HepG2 (cell line): Measurements from ENCODE around the gene PLLP. TPM values are rescaled to one million over a fixed set of nuclear protein-coding genes. Genes with fewer than 3 reads are reported as not detected.

ENCODE experiments used
- ARNTL ChIP-seq: sonication (generic); formaldehyde crosslinking; IDR thresholded peaks from 2 replicates; pipeline ENCODE4 v1.4.0; 2020; ENCODE audit warnings: mild to moderate bottlenecking, missing genetic modification reagents
- CREB1 ChIP-seq, 2 experiments: fragments of 450-650 bp in 1 of 2; IDR thresholded peaks; 2 replicates each; pipeline ENCODE4 v1.6.1; 2016 to 2017; ENCODE audit warnings: control low read depth in 1 of 2, mild to moderate bottlenecking in 1 of 2, missing compliant biosample characterization in 1 of 2, missing genetic modification characterization in 1 of 2
- DNMT1 ChIP-seq: sonication (generic); formaldehyde crosslinking; IDR thresholded peaks from 2 replicates; pipeline ENCODE4 v1.5.1; 2020; ENCODE audit warnings: mild to moderate bottlenecking, missing genetic modification reagents
- DNMT3B ChIP-seq: conservative IDR thresholded peaks from 2 replicates; pipeline ENCODE4 v1.6.1; 2016; ENCODE audit warnings: missing biosample characterization, control low read depth
- GATAD2A ChIP-seq: IDR thresholded peaks from 2 replicates; pipeline ENCODE4 v1.6.1; 2016
- HMG20B ChIP-seq: conservative IDR thresholded peaks from 2 replicates; pipeline ENCODE4 v1.6.1; 2016; ENCODE audit warnings: missing genetic modification reagents, missing compliant biosample characterization
- NFYB ChIP-seq: sonication (generic); formaldehyde crosslinking; IDR thresholded peaks from 2 replicates; pipeline ENCODE4 v1.4.0; 2020; ENCODE audit warnings: missing genetic modification reagents
- PPARG ChIP-seq: conservative IDR thresholded peaks from 2 replicates; pipeline ENCODE4 v1.6.1; 2016; ENCODE audit warnings: missing biosample characterization, missing genetic modification reagents
- SP1 ChIP-seq, 2 experiments: fragments of 450-650 bp in 1 of 2; sonication (generic) in 1 of 2; formaldehyde crosslinking in 1 of 2; IDR thresholded peaks; 2 replicates each; pipeline versions ENCODE4 v1.4.0 to v1.6.1; 2016 to 2020; ENCODE audit warnings: missing genetic modification reagents in 1 of 2
- ZBTB3 ChIP-seq: sonication (generic); formaldehyde crosslinking; IDR thresholded peaks from 2 replicates; pipeline ENCODE4 v1.4.0; 2020; ENCODE audit warnings: low read depth, mild to moderate bottlenecking, moderate library complexity, missing genetic modification reagents, borderline replicate concordance
- ZNF136 ChIP-seq: sonication (generic); formaldehyde crosslinking; IDR thresholded peaks from 2 replicates; pipeline ENCODE4 v1.8.1; 2022; ENCODE audit warnings: low read depth, mild to moderate bottlenecking, moderate library complexity, missing genetic modification reagents
- ZNF333 ChIP-seq: sonication (generic); formaldehyde crosslinking; IDR thresholded peaks from 2 replicates; pipeline ENCODE4 v1.4.0; 2020; ENCODE audit warnings: mild to moderate bottlenecking, missing genetic modification reagents, borderline replicate concordance
- ZNF761 ChIP-seq: sonication (generic); formaldehyde crosslinking; conservative IDR thresholded peaks from 2 replicates; pipeline ENCODE4 v1.4.0; 2020; ENCODE audit warnings: mild to moderate bottlenecking, missing genetic modification reagents
- ZNF782 ChIP-seq: sonication (generic); formaldehyde crosslinking; IDR thresholded peaks from 2 replicates; pipeline ENCODE4 v1.4.0; 2020; ENCODE audit warnings: missing genetic modification reagents, mild to moderate bottlenecking, borderline replicate concordance
- ZNF790 ChIP-seq: sonication (generic); formaldehyde crosslinking; IDR thresholded peaks from 2 replicates; pipeline ENCODE4 v1.8.0; 2022; ENCODE audit warnings: missing genetic modification reagents, mild to moderate bottlenecking, borderline replicate concordance
- polyA plus RNA-seq, 8 experiments: library from polyadenylated mRNA; depleted of rRNA in 3 of 8; stranded (reverse) in 7 of 8; unstranded in 1 of 8; fragments of >200 nt; fragmentation: Illumina TruSeq in 4 of 8; extraction: Trizol in 4 of 8; gene quantifications; 2 replicates each; pipeline versions ENCODE4 v1.2.1 to v1.2.3, GENCODE V29; 2011 to 2016; ENCODE audit warnings: low read depth in 4 of 8, missing spikeins in 1 of 8, mixed read lengths in 1 of 8; ENCODE audit not compliant: insufficient read depth in 1 of 8
- total RNA-seq, 5 experiments: library from RNA; depleted of rRNA; stranded (reverse); fragments of >200 nt; fragmentation: Illumina TruSeq; extraction: Trizol; gene quantifications; 2 replicates each; pipeline ENCODE4 v1.2.3, GENCODE V29; 2016; ENCODE audit warnings: low read depth in 1 of 5
- TF ChIP-seq, protein P1 (sequence below): sonication (generic); formaldehyde crosslinking; IDR thresholded peaks from 2 replicates; pipeline ENCODE4 v1.5.0; 2020; ENCODE audit warnings: missing genetic modification reagents
- TF ChIP-seq, protein P2 (sequence below): sonication (generic); formaldehyde crosslinking; IDR thresholded peaks from 2 replicates; pipeline ENCODE4 v1.4.0; 2020; ENCODE audit warnings: missing genetic modification reagents
- TF ChIP-seq, protein P3 (sequence below): sonication (generic); formaldehyde crosslinking; conservative IDR thresholded peaks from 2 replicates; pipeline ENCODE4 v1.4.0; 2020; ENCODE audit warnings: missing genetic modification reagents
- TF ChIP-seq, protein P4 (sequence below): sonication (generic); formaldehyde crosslinking; IDR thresholded peaks from 2 replicates; pipeline ENCODE4 v1.4.0; 2020; ENCODE audit warnings: mild to moderate bottlenecking, missing genetic modification reagents
- TF ChIP-seq, protein P5 (sequence below): sonication (generic); formaldehyde crosslinking; IDR thresholded peaks from 2 replicates; pipeline ENCODE4 v1.4.0; 2020; ENCODE audit warnings: mild to moderate bottlenecking, missing genetic modification reagents
- TF ChIP-seq, protein P6 (sequence below): sonication (generic); formaldehyde crosslinking; IDR thresholded peaks from 2 replicates; pipeline ENCODE4 v1.8.0; 2022; ENCODE audit warnings: mild to moderate bottlenecking, missing genetic modification reagents, moderate library complexity

The PLLP gene
- total and polyA plus RNA-seq, 2 of the 13 experiments (the other 11 are each of a cell fraction or from before 2014, with no cell fraction given), result 60.6 to 127 TPM

DNA sequence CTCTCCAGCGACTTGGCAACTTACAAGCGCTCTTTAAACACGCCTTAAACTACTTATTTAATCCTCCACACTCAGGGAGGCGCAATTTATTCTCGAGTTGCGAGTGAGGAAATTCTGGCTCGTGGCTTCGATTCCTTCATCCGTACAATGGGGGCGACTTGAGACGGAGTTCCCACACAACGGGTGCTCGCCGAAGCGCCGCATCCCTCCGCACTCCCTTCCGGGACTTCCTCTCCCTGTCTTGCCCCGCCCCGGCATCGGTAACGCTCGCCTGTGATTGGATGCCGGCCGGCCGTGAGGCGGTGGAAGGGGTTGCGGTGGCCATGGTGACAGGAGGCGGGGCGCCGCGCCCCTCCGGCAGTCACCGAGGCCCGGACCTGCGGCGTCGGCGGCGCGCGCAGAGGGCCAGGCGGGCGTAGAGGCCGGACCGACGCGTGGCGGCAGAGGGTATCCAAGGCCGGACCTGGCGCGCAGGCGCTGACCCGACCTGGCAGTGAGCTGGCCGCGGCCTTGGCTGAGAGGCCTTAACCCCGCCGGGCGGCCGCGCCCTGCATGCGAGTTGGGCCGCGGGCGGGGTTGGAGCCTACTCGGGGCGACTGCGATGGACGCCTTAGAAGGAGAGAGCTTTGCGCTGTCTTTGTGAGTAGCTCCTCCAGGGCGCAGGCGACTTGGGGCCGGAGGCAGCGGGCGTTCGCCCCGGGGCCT, 39.6 kb downstream of the PLLP start, which contains the start of gene ARL2BP (continued):
- TF ChIP-seq ZNF333 (CRISPR knock-in tag), result no peak; the same call in 1 of the 2 replicates
- TF ChIP-seq ZNF761, result 0 out of 2 replicates have a peak, but pooled peaks have one; percentile 60
- TF ChIP-seq CREB1 (IDR thresholded peaks at IDR 0.05), result peak; percentile 44
- no peak for TF ChIP-seq CREB1 (CRISPR knock-in tag; IDR thresholded peaks at IDR 0.05)
- TF ChIP-seq, protein P1, sequence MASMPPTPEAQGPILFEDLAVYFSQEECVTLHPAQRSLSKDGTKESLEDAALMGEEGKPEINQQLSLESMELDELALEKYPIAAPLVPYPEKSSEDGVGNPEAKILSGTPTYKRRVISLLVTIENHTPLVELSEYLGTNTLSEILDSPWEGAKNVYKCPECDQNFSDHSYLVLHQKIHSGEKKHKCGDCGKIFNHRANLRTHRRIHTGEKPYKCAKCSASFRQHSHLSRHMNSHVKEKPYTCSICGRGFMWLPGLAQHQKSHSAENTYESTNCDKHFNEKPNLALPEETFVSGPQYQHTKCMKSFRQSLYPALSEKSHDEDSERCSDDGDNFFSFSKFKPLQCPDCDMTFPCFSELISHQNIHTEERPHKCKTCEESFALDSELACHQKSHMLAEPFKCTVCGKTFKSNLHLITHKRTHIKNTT (CRISPR knock-in tag), result no peak
- TF ChIP-seq DNMT3B (CRISPR knock-in tag), result peak; percentile 16; the same call in 1 of the 2 replicates
- no peak; the same call in 1 of the 2 replicates for TF ChIP-seq HMG20B (CRISPR knock-in tag)
- TF ChIP-seq ZNF790, result no peak
- 0 out of 2 replicates have a peak, but pooled peaks have one; percentile 26 for TF ChIP-seq GATAD2A (CRISPR knock-in tag)
- 0 out of 2 replicates have a peak, but pooled peaks have one; percentile 25 for TF ChIP-seq ZNF136 (CRISPR knock-in tag)
- TF ChIP-seq, protein P2, sequence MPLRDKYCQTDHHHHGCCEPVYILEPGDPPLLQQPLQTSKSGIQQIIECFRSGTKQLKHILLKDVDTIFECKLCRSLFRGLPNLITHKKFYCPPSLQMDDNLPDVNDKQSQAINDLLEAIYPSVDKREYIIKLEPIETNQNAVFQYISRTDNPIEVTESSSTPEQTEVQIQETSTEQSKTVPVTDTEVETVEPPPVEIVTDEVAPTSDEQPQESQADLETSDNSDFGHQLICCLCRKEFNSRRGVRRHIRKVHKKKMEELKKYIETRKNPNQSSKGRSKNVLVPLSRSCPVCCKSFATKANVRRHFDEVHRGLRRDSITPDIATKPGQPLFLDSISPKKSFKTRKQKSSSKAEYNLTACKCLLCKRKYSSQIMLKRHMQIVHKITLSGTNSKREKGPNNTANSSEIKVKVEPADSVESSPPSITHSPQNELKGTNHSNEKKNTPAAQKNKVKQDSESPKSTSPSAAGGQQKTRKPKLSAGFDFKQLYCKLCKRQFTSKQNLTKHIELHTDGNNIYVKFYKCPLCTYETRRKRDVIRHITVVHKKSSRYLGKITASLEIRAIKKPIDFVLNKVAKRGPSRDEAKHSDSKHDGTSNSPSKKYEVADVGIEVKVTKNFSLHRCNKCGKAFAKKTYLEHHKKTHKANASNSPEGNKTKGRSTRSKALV, result peak; percentile 82
- no peak for TF ChIP-seq DNMT1 (CRISPR knock-in tag)
- TF ChIP-seq, protein P3, sequence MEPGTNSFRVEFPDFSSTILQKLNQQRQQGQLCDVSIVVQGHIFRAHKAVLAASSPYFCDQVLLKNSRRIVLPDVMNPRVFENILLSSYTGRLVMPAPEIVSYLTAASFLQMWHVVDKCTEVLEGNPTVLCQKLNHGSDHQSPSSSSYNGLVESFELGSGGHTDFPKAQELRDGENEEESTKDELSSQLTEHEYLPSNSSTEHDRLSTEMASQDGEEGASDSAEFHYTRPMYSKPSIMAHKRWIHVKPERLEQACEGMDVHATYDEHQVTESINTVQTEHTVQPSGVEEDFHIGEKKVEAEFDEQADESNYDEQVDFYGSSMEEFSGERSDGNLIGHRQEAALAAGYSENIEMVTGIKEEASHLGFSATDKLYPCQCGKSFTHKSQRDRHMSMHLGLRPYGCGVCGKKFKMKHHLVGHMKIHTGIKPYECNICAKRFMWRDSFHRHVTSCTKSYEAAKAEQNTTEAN (CRISPR knock-in tag), result 0 out of 2 replicates have a peak, but pooled peaks have one; percentile 53
- peak; percentile 76 for TF ChIP-seq ARNTL (CRISPR knock-in tag)
- no peak for TF ChIP-seq SP1 (IDR thresholded peaks at IDR 0.05)
- TF ChIP-seq SP1 (CRISPR knock-in tag; IDR thresholded peaks at IDR 0.05), result peak; percentile 76; the same call in 1 of the 2 replicates
- no peak for TF ChIP-seq ZNF782 (CRISPR knock-in tag)
- TF ChIP-seq NFYB (CRISPR knock-in tag), result peak; percentile 83
- TF ChIP-seq, protein P4, sequence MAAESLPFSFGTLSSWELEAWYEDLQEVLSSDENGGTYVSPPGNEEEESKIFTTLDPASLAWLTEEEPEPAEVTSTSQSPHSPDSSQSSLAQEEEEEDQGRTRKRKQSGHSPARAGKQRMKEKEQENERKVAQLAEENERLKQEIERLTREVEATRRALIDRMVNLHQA (CRISPR knock-in tag), result no peak
- TF ChIP-seq ZBTB3 (CRISPR knock-in tag), result peak; percentile 63; the same call in 1 of the 2 replicates
- TF ChIP-seq, protein P5, sequence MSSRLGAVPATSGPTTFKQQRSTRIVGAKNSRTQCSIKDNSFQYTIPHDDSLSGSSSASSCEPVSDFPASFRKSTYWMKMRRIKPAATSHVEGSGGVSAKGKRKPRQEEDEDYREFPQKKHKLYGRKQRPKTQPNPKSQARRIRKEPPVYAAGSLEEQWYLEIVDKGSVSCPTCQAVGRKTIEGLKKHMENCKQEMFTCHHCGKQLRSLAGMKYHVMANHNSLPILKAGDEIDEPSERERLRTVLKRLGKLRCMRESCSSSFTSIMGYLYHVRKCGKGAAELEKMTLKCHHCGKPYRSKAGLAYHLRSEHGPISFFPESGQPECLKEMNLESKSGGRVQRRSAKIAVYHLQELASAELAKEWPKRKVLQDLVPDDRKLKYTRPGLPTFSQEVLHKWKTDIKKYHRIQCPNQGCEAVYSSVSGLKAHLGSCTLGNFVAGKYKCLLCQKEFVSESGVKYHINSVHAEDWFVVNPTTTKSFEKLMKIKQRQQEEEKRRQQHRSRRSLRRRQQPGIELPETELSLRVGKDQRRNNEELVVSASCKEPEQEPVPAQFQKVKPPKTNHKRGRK (CRISPR knock-in tag), result no peak
- TF ChIP-seq, protein P6, sequence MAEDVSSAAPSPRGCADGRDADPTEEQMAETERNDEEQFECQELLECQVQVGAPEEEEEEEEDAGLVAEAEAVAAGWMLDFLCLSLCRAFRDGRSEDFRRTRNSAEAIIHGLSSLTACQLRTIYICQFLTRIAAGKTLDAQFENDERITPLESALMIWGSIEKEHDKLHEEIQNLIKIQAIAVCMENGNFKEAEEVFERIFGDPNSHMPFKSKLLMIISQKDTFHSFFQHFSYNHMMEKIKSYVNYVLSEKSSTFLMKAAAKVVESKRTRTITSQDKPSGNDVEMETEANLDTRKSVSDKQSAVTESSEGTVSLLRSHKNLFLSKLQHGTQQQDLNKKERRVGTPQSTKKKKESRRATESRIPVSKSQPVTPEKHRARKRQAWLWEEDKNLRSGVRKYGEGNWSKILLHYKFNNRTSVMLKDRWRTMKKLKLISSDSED (CRISPR knock-in tag), result no peak
- TF ChIP-seq PPARG (CRISPR knock-in tag), result peak; percentile 66; the same call in 1 of the 2 replicates
